Thymus (tissue), 11 donors: ENCODE measurements around the gene ASPM. TPM values are rescaled to one million over a fixed set of nuclear protein-coding genes. Genes with fewer than 3 reads are reported as not detected.

ENCODE experiments used
- DNase-seq, 9 donors: peaks; one replicate each; pipeline ENCODE4 v3.0.0-alpha.2; 2013; ENCODE audit warnings: low spot score in 9 of 9, low read depth in 6 of 9, missing footprints in 1 of 9
- H3K27ac ChIP-seq, 2 donors: one replicate each; pipeline ENCODE4 v1.5.1; 2013; ENCODE audit warnings: control low read depth in 1 of 2, low read depth in 1 of 2, low read length in 1 of 2, mild to moderate bottlenecking in 1 of 2, moderate library complexity in 1 of 2
- H3K27me3 ChIP-seq, 2 donors: one replicate each; pipeline ENCODE4 v1.5.1; 2013; ENCODE audit warnings: low read length in 1 of 2; ENCODE audit not compliant: control insufficient read depth in 2 of 2, insufficient read depth in 1 of 2
- H3K36me3 ChIP-seq, 2 donors: one replicate each; pipeline ENCODE4 v1.5.1; 2013; ENCODE audit warnings: low read length in 1 of 2, mild to moderate bottlenecking in 1 of 2, moderate library complexity in 1 of 2; ENCODE audit not compliant: control insufficient read depth in 2 of 2, insufficient read depth in 2 of 2
- H3K4me1 ChIP-seq, 2 donors: one replicate each; pipeline ENCODE4 v1.5.1; 2013; ENCODE audit warnings: low read length in 2 of 2; ENCODE audit not compliant: control insufficient read depth in 2 of 2, insufficient read depth in 2 of 2
- H3K4me3 ChIP-seq, 2 donors: one replicate each; pipeline ENCODE4 v1.5.1; 2013; ENCODE audit warnings: low read length in 2 of 2, control low read depth in 1 of 2, mild to moderate bottlenecking in 1 of 2
- H3K9me3 ChIP-seq, 2 donors: one replicate each; pipeline ENCODE4 v1.5.1; 2013; ENCODE audit warnings: low read length in 1 of 2, mild to moderate bottlenecking in 1 of 2; ENCODE audit not compliant: control insufficient read depth in 2 of 2, insufficient read depth in 1 of 2
- WGBS: extraction: QIAGEN DNeasy Blood & Tissue Kit; methylation state at CpG from one replicate; pipeline ENCODE4 v1.1.7; 2013; 5-methylcytosine and 5-hydroxymethylcytosine counted together
- polyA plus RNA-seq: library from polyadenylated mRNA; stranded (reverse); fragments of 200-250 nt; gene quantifications from one replicate; pipeline ENCODE4 v1.2.3, GENCODE V29; 2013
- total RNA-seq: library from RNA; stranded (reverse); fragments of 120-200 nt; gene quantifications from one replicate; pipeline ENCODE4 v1.2.4, GENCODE V29; 2013
- donor health status: healthy.

Gene ASPM
- total and polyA plus RNA-seq, 2 donors = 9.6 to 39.7 TPM

DNA sequence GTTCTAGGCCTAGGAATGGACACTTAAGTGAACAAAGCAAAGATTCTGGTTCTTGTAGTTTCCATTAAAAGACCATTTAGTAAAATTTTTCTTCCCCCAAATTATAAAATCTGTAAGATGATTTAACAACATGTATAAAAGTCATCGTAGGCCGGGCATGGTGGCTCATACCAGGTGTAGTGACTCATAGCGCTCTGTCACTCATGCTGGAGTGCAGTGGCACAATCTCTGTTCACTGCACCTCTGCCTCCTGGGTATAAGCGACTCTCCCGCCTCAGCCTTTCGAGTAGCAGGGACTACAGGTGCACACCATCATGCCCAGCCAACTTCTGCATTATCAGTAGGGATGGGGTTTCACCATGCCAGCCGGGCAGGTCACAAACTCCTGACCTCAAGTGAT, 9.1 kb downstream of the ASPM start:
- DNase-seq = no peak
- H3K27me3 ChIP-seq = no peaks in the 10 kb centered on the region
- no peaks in the 10 kb centered on the region for H3K9me3 ChIP-seq
- no peak overlapping the region for H3K4me3 ChIP-seq
- H3K36me3 ChIP-seq = peaks cover 3 to 55% of the 10 kb centered on the region in 2 donors
- peaks cover 0 to 2% of the 10 kb centered on the region in 2 donors for H3K4me1 ChIP-seq
- no peak overlapping the region for H3K27ac ChIP-seq
- 88% methylated on average over 7 of the region's 7 CpGs for WGBS

DNA sequence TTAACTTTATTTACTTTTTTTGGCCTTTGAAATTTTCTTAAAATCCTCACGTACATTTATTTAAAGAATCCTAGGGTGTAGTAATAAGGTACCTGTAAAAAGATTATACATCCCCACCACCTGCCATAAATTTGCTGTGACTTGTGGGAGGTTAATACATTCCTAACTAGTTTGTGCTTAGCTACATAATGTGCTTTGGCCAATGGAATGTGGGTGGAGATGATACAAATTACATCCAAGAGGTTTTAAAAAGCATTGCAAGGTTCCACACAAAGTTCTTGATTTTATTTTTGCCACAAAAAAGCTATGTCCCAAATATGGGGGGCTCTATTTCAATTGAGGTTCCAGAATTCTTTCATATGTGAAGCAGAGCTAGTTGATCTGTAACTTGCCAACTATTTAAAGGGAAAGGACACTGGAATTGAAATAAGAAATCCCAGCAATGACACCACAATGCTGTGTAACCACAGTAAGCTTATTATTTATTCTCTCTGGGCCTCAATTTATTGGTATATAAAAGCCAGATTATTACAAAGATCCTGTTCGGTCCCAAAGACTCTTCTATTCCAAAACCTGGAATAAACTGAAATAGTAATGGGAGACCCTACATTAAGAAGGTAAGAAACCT, 15.7 kb downstream of the ASPM start:
- no peaks in the 10 kb centered on the region for H3K9me3 ChIP-seq
- no peak for DNase-seq
- H3K36me3 ChIP-seq = peaks cover 12 to 75% of the 10 kb centered on the region in 2 donors
- no peak overlapping the region for H3K4me3 ChIP-seq
- no peaks in the 10 kb centered on the region for H3K27me3 ChIP-seq
- no peak overlapping the region for H3K27ac ChIP-seq
- H3K4me1 ChIP-seq = peaks cover 0 to 2% of the 10 kb centered on the region in 2 donors
- WGBS = 99% methylated on average over 2 of the region's 2 CpGs

DNA sequence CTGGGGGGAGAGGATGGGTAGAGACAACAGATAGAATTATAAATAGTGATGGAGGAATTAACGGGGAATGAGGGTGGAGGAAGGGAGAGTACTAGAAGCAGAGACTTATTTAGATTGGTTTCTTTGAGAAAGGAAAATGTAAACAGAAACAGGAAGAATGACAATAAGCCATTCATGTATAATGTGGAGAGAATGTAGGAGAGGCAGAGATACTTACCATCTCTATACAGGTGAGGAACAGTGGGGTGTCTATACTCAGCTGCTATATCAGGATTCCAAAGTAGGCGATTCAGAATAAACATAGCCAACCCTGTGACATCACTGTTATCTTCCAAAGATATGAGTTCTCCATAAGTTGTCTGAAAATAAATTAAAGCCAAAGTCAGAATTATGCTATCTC, 16.8 kb downstream of the ASPM start:
- WGBS = 97% methylated on average over 2 of the region's 2 CpGs
- Histone ChIP-seq H3K27me3 (no peaks in the 10 kb centered on the region), H3K27ac (no peak overlapping the region), H3K4me3 (no peak overlapping the region), H3K4me1 (no peaks in the 10 kb centered on the region), H3K36me3 (peaks cover 12 to 76% of the 10 kb centered on the region in 2 donors), H3K9me3 (no peaks in the 10 kb centered on the region)
- no peak for DNase-seq

DNA sequence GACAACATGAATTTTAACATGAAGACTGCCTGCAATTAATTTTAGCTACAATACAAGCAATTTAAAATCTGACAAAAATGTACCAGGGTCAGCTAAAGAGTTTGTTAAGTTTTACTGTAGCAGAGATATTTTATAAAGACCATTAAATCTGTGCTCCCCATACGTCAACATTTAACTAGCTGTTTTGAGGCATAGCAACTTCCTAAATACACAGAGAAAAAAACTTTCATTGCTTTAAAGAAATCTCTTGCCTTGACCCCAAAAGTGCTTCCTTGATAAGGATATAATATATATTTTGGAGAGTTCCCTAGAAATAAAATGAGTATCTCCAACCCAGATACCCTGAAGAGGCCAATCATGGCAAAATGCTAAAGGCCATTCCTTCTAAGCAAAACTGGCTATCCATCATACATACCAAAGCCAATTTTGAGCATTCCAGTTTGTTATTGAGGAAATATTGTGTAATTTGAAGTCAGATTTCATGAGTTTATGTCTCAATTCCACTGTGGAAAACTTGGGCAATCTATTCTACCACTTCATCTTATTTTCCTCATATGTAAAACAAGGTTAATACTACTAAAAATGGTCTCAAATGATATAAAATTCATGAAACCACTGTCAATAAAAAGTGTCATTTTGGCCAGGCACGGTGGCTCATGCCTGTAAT, 19.1 kb downstream of the ASPM start:
- WGBS = 98% methylated on average over 2 of the region's 2 CpGs
- H3K9me3 ChIP-seq = no peaks in the 10 kb centered on the region
- H3K4me3 ChIP-seq = no peak overlapping the region
- no peak overlapping the region for H3K27ac ChIP-seq
- DNase-seq = no peak
- no peaks in the 10 kb centered on the region for H3K27me3 ChIP-seq
- H3K4me1 ChIP-seq = no peaks in the 10 kb centered on the region
- H3K36me3 ChIP-seq = peaks cover 12 to 70% of the 10 kb centered on the region in 2 donors

DNA sequence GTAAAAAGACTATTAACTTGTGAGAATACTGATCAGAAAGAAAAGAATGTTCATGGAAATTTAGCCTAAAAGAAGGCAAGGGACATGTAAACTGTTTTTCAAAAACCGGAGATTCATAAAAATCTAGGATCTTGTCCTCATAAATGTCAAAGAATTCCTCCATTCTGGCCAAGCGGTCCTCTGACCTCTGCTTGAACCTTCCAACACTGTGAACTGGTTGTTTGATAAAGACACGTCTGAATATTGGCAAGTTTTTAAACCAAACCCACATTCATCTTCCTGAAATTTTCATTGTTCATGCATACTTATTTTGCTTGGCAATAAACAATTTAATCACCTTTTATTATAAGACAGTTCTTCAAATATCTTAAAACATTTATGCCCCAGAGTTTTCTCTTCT, 19.8 kb downstream of the ASPM start:
- H3K4me1 ChIP-seq = no peaks in the 10 kb centered on the region
- DNase-seq = no peak
- 95% methylated on average over 3 of the region's 3 CpGs for WGBS
- H3K36me3 ChIP-seq = peaks cover 12 to 70% of the 10 kb centered on the region in 2 donors
- no peaks in the 10 kb centered on the region for H3K27me3 ChIP-seq
- H3K27ac ChIP-seq = no peak overlapping the region
- no peak overlapping the region for H3K4me3 ChIP-seq
- H3K9me3 ChIP-seq = no peaks in the 10 kb centered on the region

DNA sequence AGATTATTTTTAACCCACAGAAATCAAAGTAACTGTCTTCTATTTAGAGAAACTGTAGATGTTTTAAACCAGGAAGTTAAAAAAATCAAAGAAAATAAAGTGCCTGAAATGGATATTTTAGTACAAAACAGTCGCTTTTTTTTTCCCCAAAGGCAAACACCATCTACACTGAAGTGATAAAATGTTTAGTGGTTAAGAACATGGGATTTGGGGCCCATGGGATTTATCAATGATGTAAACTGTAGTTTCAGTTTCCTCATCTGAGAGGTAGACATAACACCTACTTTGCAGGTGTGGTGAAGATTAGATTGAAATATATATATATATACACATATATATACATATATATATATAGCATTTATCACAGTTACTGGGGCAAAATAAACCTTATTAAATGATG, 22.1 kb downstream of the ASPM start:
- Histone ChIP-seq H3K36me3 (peaks cover 9 to 69% of the 10 kb centered on the region in 2 donors), H3K9me3 (no peaks in the 10 kb centered on the region), H3K27ac (no peak overlapping the region), H3K4me1 (no peaks in the 10 kb centered on the region), H3K4me3 (no peak overlapping the region), H3K27me3 (no peaks in the 10 kb centered on the region)
- 87% methylated on average over 1 of the region's 1 CpG for WGBS
- no peak for DNase-seq

DNA sequence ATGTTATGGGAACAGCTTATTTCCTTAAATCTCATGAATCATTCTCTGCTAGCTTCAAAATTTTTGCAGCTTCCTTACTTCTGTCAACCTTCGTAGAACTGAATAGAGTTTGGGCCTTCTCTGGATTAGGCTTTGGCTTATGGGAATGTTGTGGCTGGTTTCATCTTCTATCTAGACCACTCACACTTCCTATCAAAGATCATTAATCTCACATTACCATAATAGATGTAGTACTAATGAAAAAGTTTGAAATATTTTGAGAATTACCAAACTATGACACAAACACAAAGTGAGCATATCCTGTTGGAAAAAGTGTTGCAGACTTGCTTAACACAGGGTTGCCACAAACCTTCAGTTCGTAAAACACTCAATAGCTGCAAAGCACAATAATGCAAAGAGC, 30.3 kb downstream of the ASPM start:
- H3K4me3 ChIP-seq = no peak overlapping the region
- H3K27me3 ChIP-seq = no peaks in the 10 kb centered on the region
- no peak for DNase-seq
- no peaks in the 10 kb centered on the region for H3K4me1 ChIP-seq
- H3K36me3 ChIP-seq = peaks cover 26 to 68% of the 10 kb centered on the region in 2 donors
- no peaks in the 10 kb centered on the region for H3K9me3 ChIP-seq
- H3K27ac ChIP-seq = no peak overlapping the region
- 98% methylated on average over 2 of the region's 2 CpGs for WGBS

DNA sequence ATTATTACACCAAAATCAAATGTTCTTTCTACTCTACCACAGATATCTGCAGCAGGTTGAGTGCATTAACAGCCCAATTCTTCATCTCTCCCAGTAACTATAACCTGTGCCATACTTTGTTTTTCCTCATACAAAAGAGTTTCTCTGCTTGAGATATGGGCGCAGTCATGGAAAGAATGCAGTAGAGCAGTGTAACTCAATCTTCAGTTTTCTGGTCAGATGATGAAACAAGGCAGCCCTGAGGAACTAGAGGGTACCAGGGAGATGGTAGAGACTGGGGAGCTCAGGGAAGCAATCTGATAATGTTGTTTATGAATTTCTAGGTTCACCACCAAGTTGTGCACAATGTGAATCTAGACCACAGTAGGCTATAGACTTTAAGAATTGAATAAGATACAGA, 39.6 kb downstream of the ASPM start:
- no peaks in the 10 kb centered on the region for H3K4me1 ChIP-seq
- DNase-seq = no peak
- WGBS = 99% methylated on average over 1 of the region's 1 CpG
- no peaks in the 10 kb centered on the region for H3K9me3 ChIP-seq
- H3K4me3 ChIP-seq = no peak overlapping the region
- H3K27ac ChIP-seq = no peak overlapping the region
- H3K27me3 ChIP-seq = no peaks in the 10 kb centered on the region
- H3K36me3 ChIP-seq = peaks cover 7 to 45% of the 10 kb centered on the region in 2 donors

DNA sequence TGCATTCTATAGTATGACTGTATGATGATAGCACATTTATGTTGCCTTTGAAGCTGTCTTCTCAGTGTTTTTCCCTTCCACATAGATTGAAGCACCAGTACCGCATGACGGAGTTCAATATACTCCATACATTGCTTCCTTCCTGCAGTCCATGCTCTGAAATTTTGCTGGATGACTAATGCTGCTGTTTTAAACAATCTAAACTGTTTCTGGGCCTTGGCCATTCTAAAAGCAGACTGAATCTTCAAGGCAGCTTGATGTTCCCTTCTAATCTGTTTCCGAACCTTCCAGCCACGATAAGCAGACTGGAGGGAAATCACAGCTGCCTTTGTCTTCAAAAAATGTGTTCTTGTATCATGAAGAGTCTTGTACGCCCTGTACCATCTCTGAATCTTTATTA, 43.2 kb downstream of the ASPM start:
- Histone ChIP-seq H3K4me3 (no peak overlapping the region), H3K27me3 (no peaks in the 10 kb centered on the region), H3K4me1 (no peaks in the 10 kb centered on the region), H3K9me3 (no peaks in the 10 kb centered on the region), H3K36me3 (peaks cover 7 to 46% of the 10 kb centered on the region in 2 donors), H3K27ac (no peak overlapping the region)
- 96% methylated on average over 5 of the region's 5 CpGs for WGBS
- no peak for DNase-seq
